ENCODE data around the gene NALCN. TPM values are rescaled to one million over a fixed set of nuclear protein-coding genes. Genes with fewer than 3 reads are reported as not detected.

The NALCN gene
- total RNA-seq, 1 donor from 2014 or later: not detected

GRCh38 chr13:101123028-101123427 is 293.3 kb downstream of the NALCN start:
- peaks cover 2% of the 10 kb centered on the region for H3K4me1 Mint-ChIP-seq (ENCODE audit: unreplicated experiment)
- no peaks in the 10 kb centered on the region for H3K9me3 Mint-ChIP-seq (ENCODE audit: unreplicated experiment)
- no peak overlapping the region for H3K27ac Mint-ChIP-seq (ENCODE audit: unreplicated experiment)
- H3K4me3 Mint-ChIP-seq (ENCODE audit: unreplicated experiment): no peak overlapping the region
- DNase-seq (ENCODE audit: low spot score): no peak
- H3K27me3 Mint-ChIP-seq (ENCODE audit: unreplicated experiment): no peaks in the 10 kb centered on the region
- H3K36me3 Mint-ChIP-seq (ENCODE audit: low read depth, unreplicated experiment): no peaks in the 10 kb centered on the region
- TF ChIP-seq CTCF (IDR thresholded peaks at IDR 0.05; ENCODE audit: unreplicated experiment): no peak

DNA sequence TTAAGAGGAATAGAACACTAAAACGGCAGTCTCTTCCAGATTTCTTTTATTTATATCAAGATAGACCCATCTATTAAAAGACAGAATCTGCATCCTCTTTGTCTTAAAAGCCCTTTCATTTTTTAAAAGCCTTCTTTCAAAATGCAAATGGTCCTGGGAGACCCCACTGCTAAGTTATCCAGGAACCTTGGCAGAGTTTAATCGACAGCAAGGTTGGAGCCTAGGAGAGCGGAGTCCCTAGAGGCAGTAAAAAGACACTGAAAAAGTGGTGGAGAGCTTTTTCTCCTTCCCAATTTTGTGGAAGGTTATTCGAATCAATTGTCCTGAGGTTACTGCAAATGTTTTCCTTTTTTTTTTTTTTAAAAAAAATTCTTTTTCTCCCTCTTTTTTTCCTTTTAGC is 294.7 kb downstream of the NALCN start:
- no peak for TF ChIP-seq CTCF (IDR thresholded peaks at IDR 0.05; ENCODE audit: unreplicated experiment)
- no peaks in the 10 kb centered on the region for H3K36me3 Mint-ChIP-seq (ENCODE audit: low read depth, unreplicated experiment)
- H3K27me3 Mint-ChIP-seq (ENCODE audit: unreplicated experiment): no peaks in the 10 kb centered on the region
- H3K9me3 Mint-ChIP-seq (ENCODE audit: unreplicated experiment): no peaks in the 10 kb centered on the region
- no peak overlapping the region for H3K27ac Mint-ChIP-seq (ENCODE audit: unreplicated experiment)
- peaks cover 2% of the 10 kb centered on the region for H3K4me1 Mint-ChIP-seq (ENCODE audit: unreplicated experiment)
- H3K4me3 Mint-ChIP-seq (ENCODE audit: unreplicated experiment): no peak overlapping the region
- DNase-seq (ENCODE audit: low spot score): no peak

- no peak for TF ChIP-seq CTCF (IDR thresholded peaks at IDR 0.05; ENCODE audit: unreplicated experiment)
- no peak for DNase-seq (ENCODE audit: low spot score)
- Mint-ChIP-seq H3K27me3 (ENCODE audit: unreplicated experiment) (no peaks in the 10 kb centered on the region), H3K36me3 (ENCODE audit: low read depth, unreplicated experiment) (no peaks in the 10 kb centered on the region), H3K9me3 (ENCODE audit: unreplicated experiment) (no peaks in the 10 kb centered on the region), H3K4me1 (ENCODE audit: unreplicated experiment) (peaks cover 2% of the 10 kb centered on the region), H3K27ac (ENCODE audit: unreplicated experiment) (no peak overlapping the region), H3K4me3 (ENCODE audit: unreplicated experiment) (no peak overlapping the region)
Observed at GRCh38 chr13:101120007-101120406, 296.3 kb downstream of the NALCN start.

- H3K27me3 Mint-ChIP-seq (ENCODE audit: unreplicated experiment): no peaks in the 10 kb centered on the region
- no peaks in the 10 kb centered on the region for H3K9me3 Mint-ChIP-seq (ENCODE audit: unreplicated experiment)
- H3K27ac Mint-ChIP-seq (ENCODE audit: unreplicated experiment): no peak overlapping the region
- no peak for TF ChIP-seq CTCF (IDR thresholded peaks at IDR 0.05; ENCODE audit: unreplicated experiment)
- peaks cover 2% of the 10 kb centered on the region for H3K4me1 Mint-ChIP-seq (ENCODE audit: unreplicated experiment)
- no peak for DNase-seq (ENCODE audit: low spot score)
- no peak overlapping the region for H3K4me3 Mint-ChIP-seq (ENCODE audit: unreplicated experiment)
- H3K36me3 Mint-ChIP-seq (ENCODE audit: low read depth, unreplicated experiment): no peaks in the 10 kb centered on the region
Observed at GRCh38 chr13:101116826-101117225, 299.5 kb downstream of the NALCN start.

DNA sequence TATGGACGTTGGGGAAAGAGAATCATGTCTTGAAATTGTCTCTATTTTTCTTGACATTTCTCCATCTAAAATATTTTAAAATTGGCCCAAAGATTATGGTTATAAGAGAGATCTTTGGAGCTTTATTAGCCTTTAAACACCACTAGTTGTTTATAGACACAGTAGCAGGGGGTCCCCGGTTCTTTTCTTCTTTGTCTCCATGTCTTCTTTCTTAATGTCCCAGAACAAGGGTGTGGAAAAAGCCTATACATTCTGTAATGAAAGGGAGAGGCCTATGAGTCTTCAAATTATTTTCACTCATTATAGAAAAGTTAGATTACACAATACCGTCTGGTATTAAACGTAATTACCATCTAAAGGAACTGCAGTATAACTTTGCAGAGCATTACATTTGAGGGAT is 300.0 kb downstream of the NALCN start:
- no peak for DNase-seq (ENCODE audit: low spot score)
- no peak overlapping the region for H3K27ac Mint-ChIP-seq (ENCODE audit: unreplicated experiment)
- H3K9me3 Mint-ChIP-seq (ENCODE audit: unreplicated experiment): no peaks in the 10 kb centered on the region
- H3K27me3 Mint-ChIP-seq (ENCODE audit: unreplicated experiment): no peaks in the 10 kb centered on the region
- H3K4me3 Mint-ChIP-seq (ENCODE audit: unreplicated experiment): no peak overlapping the region
- H3K36me3 Mint-ChIP-seq (ENCODE audit: low read depth, unreplicated experiment): no peaks in the 10 kb centered on the region
- no peak for TF ChIP-seq CTCF (IDR thresholded peaks at IDR 0.05; ENCODE audit: unreplicated experiment)
- peaks cover 2% of the 10 kb centered on the region for H3K4me1 Mint-ChIP-seq (ENCODE audit: unreplicated experiment)

Data from endothelial cell (in vitro differentiated cells).